Activated T-cell treated with anti-CD3 and anti-CD28 coated beads for 48 hours (primary cell): ENCODE data around the gene NSRP1.
A peak's percentile ranks its signal among the peaks of the same experiment; 100 is the strongest.
"Not testable (repeated sequence)": the region's sequence is repeated elsewhere in the genome, so short reads cannot be mapped to it uniquely, and the experiment has no call there.

Experiments
- DNase-seq: peaks from one replicate; pipeline ENCODE4 v3.0.0-alpha.2; 2020; ENCODE audit warnings: low read depth

The NSRP1 gene

GRCh38 chr17:30118635-30119034, 2.0 kb downstream of the NSRP1 start:
- DNase-seq: not testable (repeated sequence)

GRCh38 chr17:30124273-30124796, 7.7 kb downstream of the NSRP1 start:
- no peak for DNase-seq

GRCh38 chr17:30130121-30130520, 13.5 kb downstream of the NSRP1 start:
- DNase-seq: no peak

GRCh38 chr17:30132615-30133014, 16.0 kb downstream of the NSRP1 start:
- no peak for DNase-seq

GRCh38 chr17:30133197-30133596, 16.6 kb downstream of the NSRP1 start:
- no peak for DNase-seq

GRCh38 chr17:30134551-30134950, 17.9 kb downstream of the NSRP1 start:
- no peak for DNase-seq

GRCh38 chr17:30137158-30137557, 20.5 kb downstream of the NSRP1 start:
- DNase-seq: no peak

- not testable (repeated sequence) for DNase-seq
Measured at GRCh38 chr17:30147860-30148259, 31.2 kb downstream of the NSRP1 start.

- DNase-seq: no peak
Measured at GRCh38 chr17:30148376-30148775, 31.8 kb downstream of the NSRP1 start.

- no peak for DNase-seq
Measured at GRCh38 chr17:30151471-30151870, 34.9 kb downstream of the NSRP1 start.

- DNase-seq: no peak
Measured at GRCh38 chr17:30153463-30153862, 36.8 kb downstream of the NSRP1 start.

GRCh38 chr17:30155389-30155788, 38.8 kb downstream of the NSRP1 start:
- no peak for DNase-seq

- no peak for DNase-seq
Measured at GRCh38 chr17:30158896-30159625, 42.4 kb downstream of the NSRP1 start.

- no peak for DNase-seq
Measured at GRCh38 chr17:30160419-30161172, 44.0 kb downstream of the NSRP1 start.

GRCh38 chr17:30161601-30162000, 45.0 kb downstream of the NSRP1 start:
- no peak for DNase-seq

GRCh38 chr17:30164531-30164930, 47.9 kb downstream of the NSRP1 start:
- DNase-seq: no peak

- no peak for DNase-seq
Measured at GRCh38 chr17:30165147-30165546, 48.5 kb downstream of the NSRP1 start.

GRCh38 chr17:30165960-30166359, 49.3 kb downstream of the NSRP1 start:
- DNase-seq: no peak

GRCh38 chr17:30170415-30170987, 53.9 kb downstream of the NSRP1 start:
- DNase-seq: no peak

- DNase-seq: no peak
Measured at GRCh38 chr17:30172560-30172959, 55.9 kb downstream of the NSRP1 start.

GRCh38 chr17:30173649-30174048, 57.0 kb downstream of the NSRP1 start:
- DNase-seq: peak; percentile 4

- no peak for DNase-seq
Measured at GRCh38 chr17:30174556-30174955, 57.9 kb downstream of the NSRP1 start.

GRCh38 chr17:30176855-30177254, 60.2 kb downstream of the NSRP1 start:
- no peak for DNase-seq
